OCI-LY3 (cell line): ENCODE results near the gene MISP.

ENCODE experiments used
- H2AFZ ChIP-seq: fragments of 200-600, 300-600 bp; shearing (Covaris generic); 2 replicates; pipeline ENCODE4 v1.6.0; 2014; ENCODE audit warnings: antibody characterized with exemption, low read depth, low read length
- H3K27ac ChIP-seq: fragments of 200-600, 300-600 bp; sonication (generic); 2 replicates; pipeline ENCODE4 v1.5.1; 2014; ENCODE audit warnings: mild to moderate bottlenecking, low read length, moderate library complexity, mixed read lengths
- H3K27me3 ChIP-seq: fragments of 200-600, 300-600 bp; sonication (generic); 2 replicates; pipeline ENCODE4 v1.6.1; 2014; ENCODE audit warnings: low read depth, low read length, mixed read lengths
- H3K36me3 ChIP-seq: fragments of 200-600, 300-600 bp; sonication (generic); replicated peaks from 2 replicates; pipeline ENCODE3; 2014; ENCODE audit warnings: low read depth, low read length, mixed read lengths
- H3K4me1 ChIP-seq: fragments of 300-600, 200-600 bp; sonication (generic); 2 replicates; pipeline ENCODE4 v1.6.1; 2014; ENCODE audit warnings: low read length, mixed read lengths
- H3K4me2 ChIP-seq: fragments of 200-600, 300-600 bp; sonication (generic); 2 replicates; pipeline ENCODE4 v1.6.1; 2014; ENCODE audit warnings: low read length, mixed read lengths
- H3K4me3 ChIP-seq: fragments of 300-600, 200-600 bp; sonication (generic); 2 replicates; pipeline ENCODE4 v1.5.1; 2014; ENCODE audit warnings: antibody characterized with exemption, mild to moderate bottlenecking, low read length, moderate library complexity
- H3K79me2 ChIP-seq: fragments of 300-600, 200-600 bp; shearing (Covaris generic); 2 replicates; pipeline ENCODE4 v1.6.1; 2014; ENCODE audit warnings: mild to moderate bottlenecking, low read length, mixed read lengths
- H3K9ac ChIP-seq: fragments of 300-600, 200-600 bp; shearing (Covaris generic); 2 replicates; pipeline ENCODE4 v1.6.0; 2014; ENCODE audit warnings: mild to moderate bottlenecking, low read length, moderate library complexity
- H3K9me3 ChIP-seq: fragments of 200-600, 300-600 bp; shearing (Covaris generic); 2 replicates; pipeline ENCODE4 v1.6.1; 2014; ENCODE audit warnings: low read length, mixed read lengths; ENCODE audit not compliant: insufficient read depth
- H4K20me1 ChIP-seq: fragments of 200-600, 300-600 bp; sonication (generic); 2 replicates; pipeline ENCODE4 v1.6.1; 2016; ENCODE audit warnings: low read length, mixed read lengths; ENCODE audit not compliant: insufficient read depth
- EZH2phosphoT487 ChIP-seq: fragments of 200-600 bp; shearing (Covaris generic); IDR thresholded peaks from 2 replicates; pipeline ENCODE4 v1.6.1; 2018; ENCODE audit warnings: antibody characterized with exemption, mixed run types, low read depth
- TF ChIP-seq, protein P1 (sequence below): fragments of 200-600, 300-600 bp; sonication (generic); IDR thresholded peaks from 2 replicates; pipeline ENCODE4 v1.5.1; 2014; ENCODE audit warnings: antibody characterized with exemption, low read length, low read depth

The MISP gene

DNA sequence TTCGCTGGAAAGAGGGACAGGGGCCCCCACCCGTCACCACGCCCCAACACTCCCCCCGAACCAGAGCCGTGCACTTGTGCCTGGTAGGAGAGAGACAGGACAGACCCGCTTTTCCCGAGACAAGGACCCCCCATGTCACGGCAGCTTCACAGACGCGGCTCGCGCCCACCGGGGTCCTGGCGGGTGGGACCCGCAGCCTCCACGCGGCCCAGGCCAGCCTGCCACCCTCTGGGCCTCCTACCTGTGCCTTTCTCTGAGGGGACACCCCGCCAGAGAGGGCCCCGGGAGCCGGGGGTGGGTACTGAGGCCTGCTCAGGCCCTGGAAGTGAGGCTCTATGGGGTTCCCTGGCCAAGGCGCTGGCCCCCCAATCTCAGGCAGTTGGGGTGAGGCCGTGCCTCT, 4.0 kb upstream of the MISP start:
- H3K36me3 ChIP-seq, result no peaks in the 10 kb centered on the region
- H3K9me3 ChIP-seq, result no peaks in the 10 kb centered on the region
- no peaks in the 10 kb centered on the region for H3K79me2 ChIP-seq
- H3K9ac ChIP-seq, result no peak overlapping the region
- no peaks in the 10 kb centered on the region for H3K4me1 ChIP-seq
- no peak overlapping the region for H3K4me2 ChIP-seq
- TF ChIP-seq EZH2phosphoT487, result no peak
- TF ChIP-seq, protein P1, sequence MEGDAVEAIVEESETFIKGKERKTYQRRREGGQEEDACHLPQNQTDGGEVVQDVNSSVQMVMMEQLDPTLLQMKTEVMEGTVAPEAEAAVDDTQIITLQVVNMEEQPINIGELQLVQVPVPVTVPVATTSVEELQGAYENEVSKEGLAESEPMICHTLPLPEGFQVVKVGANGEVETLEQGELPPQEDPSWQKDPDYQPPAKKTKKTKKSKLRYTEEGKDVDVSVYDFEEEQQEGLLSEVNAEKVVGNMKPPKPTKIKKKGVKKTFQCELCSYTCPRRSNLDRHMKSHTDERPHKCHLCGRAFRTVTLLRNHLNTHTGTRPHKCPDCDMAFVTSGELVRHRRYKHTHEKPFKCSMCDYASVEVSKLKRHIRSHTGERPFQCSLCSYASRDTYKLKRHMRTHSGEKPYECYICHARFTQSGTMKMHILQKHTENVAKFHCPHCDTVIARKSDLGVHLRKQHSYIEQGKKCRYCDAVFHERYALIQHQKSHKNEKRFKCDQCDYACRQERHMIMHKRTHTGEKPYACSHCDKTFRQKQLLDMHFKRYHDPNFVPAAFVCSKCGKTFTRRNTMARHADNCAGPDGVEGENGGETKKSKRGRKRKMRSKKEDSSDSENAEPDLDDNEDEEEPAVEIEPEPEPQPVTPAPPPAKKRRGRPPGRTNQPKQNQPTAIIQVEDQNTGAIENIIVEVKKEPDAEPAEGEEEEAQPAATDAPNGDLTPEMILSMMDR, result no peak
- H4K20me1 ChIP-seq, result no peaks in the 10 kb centered on the region
- no peaks in the 10 kb centered on the region for H3K27me3 ChIP-seq
- H2AFZ ChIP-seq, result no peak overlapping the region
- no peak overlapping the region for H3K27ac ChIP-seq
- no peak overlapping the region for H3K4me3 ChIP-seq

DNA sequence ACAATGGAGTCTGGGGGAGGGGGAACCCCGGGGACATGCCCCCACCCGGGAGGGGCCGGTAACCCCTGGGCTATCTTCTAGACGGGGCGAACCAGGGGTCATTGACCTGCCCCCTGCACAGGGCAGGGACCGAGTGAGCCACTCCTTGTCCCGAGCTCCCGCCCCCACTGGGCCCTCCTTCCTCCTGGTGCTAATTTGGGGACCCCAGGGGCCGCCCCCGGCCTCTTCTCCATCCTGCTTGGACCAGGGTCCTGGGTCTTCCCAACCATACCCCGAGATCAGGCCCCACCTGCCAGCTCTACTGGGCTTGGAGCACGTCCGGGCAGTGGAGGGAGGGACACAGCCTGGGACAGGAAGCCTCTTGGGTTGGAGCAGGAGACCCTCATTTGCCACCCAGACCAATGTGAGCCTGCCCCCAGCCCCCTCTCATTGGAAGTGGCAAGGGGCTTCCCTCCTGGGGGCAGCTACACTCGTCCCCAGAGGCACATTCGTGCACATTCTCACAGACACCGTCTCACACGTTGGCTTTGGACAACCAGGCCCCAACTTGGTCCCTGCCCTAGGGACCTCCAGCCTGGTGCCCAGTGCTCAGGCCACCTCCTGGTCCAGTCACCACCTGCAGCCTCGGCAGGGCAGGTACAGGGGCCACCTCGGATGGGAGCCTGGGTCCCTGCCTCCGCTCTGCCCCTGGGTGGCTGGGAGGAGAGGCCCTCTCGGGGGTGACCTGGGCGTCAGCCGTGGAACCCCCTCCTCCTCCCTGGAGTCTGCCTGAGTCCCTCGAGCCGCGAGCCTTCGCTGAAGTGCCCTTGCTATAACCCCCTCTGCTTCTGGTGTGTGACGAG, 3.3 kb upstream of the MISP start:
- H3K4me2 ChIP-seq, result no peak overlapping the region
- no peaks in the 10 kb centered on the region for H3K27me3 ChIP-seq
- no peak for TF ChIP-seq EZH2phosphoT487
- TF ChIP-seq, protein P1, result no peak
- H3K4me1 ChIP-seq, result no peaks in the 10 kb centered on the region
- H4K20me1 ChIP-seq, result no peaks in the 10 kb centered on the region
- no peak overlapping the region for H3K27ac ChIP-seq
- no peak overlapping the region for H3K9ac ChIP-seq
- H3K79me2 ChIP-seq, result no peaks in the 10 kb centered on the region
- no peaks in the 10 kb centered on the region for H3K9me3 ChIP-seq
- H2AFZ ChIP-seq, result no peak overlapping the region
- H3K36me3 ChIP-seq, result no peaks in the 10 kb centered on the region
- no peak overlapping the region for H3K4me3 ChIP-seq

DNA sequence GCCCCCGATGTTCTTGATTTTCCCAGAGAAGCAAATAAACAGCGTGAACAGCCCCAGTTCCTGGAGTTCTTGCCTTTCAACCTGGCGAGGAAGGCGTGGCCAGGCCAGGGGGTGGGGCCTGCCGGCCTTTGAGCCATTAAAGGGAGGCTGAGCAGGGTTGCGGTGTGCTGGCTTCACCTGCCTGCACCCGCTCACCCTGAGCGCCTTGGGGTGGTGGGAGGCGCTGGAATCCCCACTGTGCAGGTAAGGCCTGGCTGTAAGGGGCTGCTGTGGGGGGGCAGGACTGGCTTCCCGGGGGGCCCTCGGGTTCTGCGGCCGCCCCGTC, 2.7 kb upstream of the MISP start:
- Histone ChIP-seq H4K20me1 (no peaks in the 10 kb centered on the region), H3K27ac (no peak overlapping the region), H3K4me3 (no peak overlapping the region), H3K79me2 (no peaks in the 10 kb centered on the region), H3K4me1 (no peaks in the 10 kb centered on the region), H3K36me3 (no peaks in the 10 kb centered on the region), H2AFZ (no peak overlapping the region), H3K4me2 (no peak overlapping the region), H3K9ac (no peak overlapping the region), H3K27me3 (no peaks in the 10 kb centered on the region), H3K9me3 (no peaks in the 10 kb centered on the region)
- TF ChIP-seq EZH2phosphoT487, result no peak
- TF ChIP-seq, protein P1, result no peak

DNA sequence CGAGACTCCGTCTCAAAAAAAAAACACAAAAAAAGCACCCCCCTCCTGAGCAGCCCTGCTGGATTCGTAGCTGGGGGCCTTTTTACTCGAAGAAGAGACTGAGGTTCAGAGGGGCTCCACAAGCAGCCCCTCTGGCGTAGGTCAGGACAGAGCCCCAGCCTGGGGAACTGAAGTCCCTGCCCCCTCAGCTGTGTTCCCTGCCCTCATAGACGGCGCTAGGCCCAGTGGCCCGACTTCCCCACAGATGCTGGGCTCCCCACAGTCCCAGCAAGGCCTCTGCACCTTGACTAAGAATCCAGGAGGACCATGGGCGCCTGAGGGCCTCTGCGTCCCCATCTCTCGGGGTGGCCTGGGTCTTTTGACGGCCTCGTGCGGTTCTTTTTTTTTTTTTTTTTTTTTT, 1.1 kb upstream of the MISP start:
- Histone ChIP-seq H3K4me3 (no peak overlapping the region), H3K27me3 (no peaks in the 10 kb centered on the region), H3K27ac (no peak overlapping the region), H3K9me3 (no peaks in the 10 kb centered on the region), H3K36me3 (no peaks in the 10 kb centered on the region), H3K9ac (no peak overlapping the region), H3K4me1 (no peaks in the 10 kb centered on the region), H2AFZ (no peak overlapping the region), H3K4me2 (no peak overlapping the region), H4K20me1 (no peaks in the 10 kb centered on the region), H3K79me2 (no peaks in the 10 kb centered on the region)
- TF ChIP-seq, protein P1, result no peak
- no peak for TF ChIP-seq EZH2phosphoT487
